Epithelial cell of esophagus (primary cell): ENCODE measurements around the gene DMRTB1.

Source experiments
- DNase-seq: peaks from one replicate; pipeline ENCODE4 v3.0.0; 2010; ENCODE audit warnings: low read depth
- H3K4me3 ChIP-seq: 2 replicates; pipeline ENCODE4 v1.5.1; 2011; ENCODE audit warnings: mild to moderate bottlenecking, low read length, control low read depth
- CTCF ChIP-seq: IDR thresholded peaks from 2 replicates; pipeline ENCODE4 v1.5.1; 2011; ENCODE audit warnings: low read depth, mild to moderate bottlenecking, low read length, control low read depth, inconsistent platforms; ENCODE audit not compliant: insufficient read depth; ENCODE audit errors: missing control alignments

DMRTB1 gene

GRCh38 chr1:53504901-53505300, 45.7 kb downstream of the DMRTB1 start:
- no peak overlapping the region for H3K4me3 ChIP-seq
- no peak for DNase-seq
- no peak for TF ChIP-seq CTCF

- TF ChIP-seq CTCF = no peak
- no peak for DNase-seq
- H3K4me3 ChIP-seq = no peak overlapping the region
Measured at GRCh38 chr1:53505401-53505800, 46.2 kb downstream of the DMRTB1 start.

GRCh38 chr1:53505891-53506290, 46.7 kb downstream of the DMRTB1 start:
- no peak for DNase-seq
- no peak overlapping the region for H3K4me3 ChIP-seq
- TF ChIP-seq CTCF = no peak

GRCh38 chr1:53506355-53507050, 47.3 kb downstream of the DMRTB1 start:
- H3K4me3 ChIP-seq = no peak overlapping the region
- no peak for TF ChIP-seq CTCF
- no peak for DNase-seq

GRCh38 chr1:53507116-53507820, 48.1 kb downstream of the DMRTB1 start:
- H3K4me3 ChIP-seq = no peak overlapping the region
- no peak for TF ChIP-seq CTCF
- no peak for DNase-seq

- TF ChIP-seq CTCF = no peak
- no peak for DNase-seq
- no peak overlapping the region for H3K4me3 ChIP-seq
Measured at GRCh38 chr1:53508056-53508990, 49.1 kb downstream of the DMRTB1 start.
